Stimulated activated naive CD8-positive, alpha-beta T cell treated with anti-CD3 and anti-CD28 coated beads, Interleukin-15, amount 100 ng/mL, for 72 hours (primary cell): ENCODE measurements around the gene OTOP2.
A peak's percentile ranks its signal among the peaks of the same experiment; 100 is the strongest.
"Not testable (repeated sequence)": the region's sequence is repeated elsewhere in the genome, so short reads cannot be mapped to it uniquely, and the experiment has no call there.

Experiments used
- ATAC-seq: fragments of 150-1000 bp; cut with Tn5 transposase; 2 replicates; pipeline ENCODE4 v1.10.0; 2021; ENCODE audit warnings: mild to moderate bottlenecking, moderate library complexity
- DNase-seq, 2 donors: peaks; one replicate each; pipeline ENCODE4 v3.0.0; 2021 to 2022
- H3K27ac Mint-ChIP-seq, 2 donors: one replicate each; pipeline ENCODE4 v1.8.0; 2022; ENCODE audit warnings: mild to moderate bottlenecking in 2 of 2, mixed read lengths in 2 of 2, moderate library complexity in 2 of 2
- H3K27me3 Mint-ChIP-seq: one replicate; pipeline ENCODE4 v1.8.0; 2022; ENCODE audit warnings: mixed read lengths
- H3K4me1 Mint-ChIP-seq: one replicate; pipeline ENCODE4 v1.8.0; 2022; ENCODE audit warnings: mild to moderate bottlenecking, mixed read lengths
- H3K4me3 Mint-ChIP-seq, 2 donors: one replicate each; pipeline ENCODE4 v1.8.0; 2022; ENCODE audit warnings: mild to moderate bottlenecking in 2 of 2, mixed read lengths in 2 of 2, moderate library complexity in 1 of 2
- H3K9me3 Mint-ChIP-seq, 2 donors: one replicate each; pipeline ENCODE4 v1.8.0; 2022; ENCODE audit warnings: mixed read lengths in 2 of 2

The OTOP2 gene

GRCh38 chr17:74964988-74965622, 41.0 kb downstream of the OTOP2 start:
- H3K4me1 Mint-ChIP-seq: peaks cover 11% of the 10 kb centered on the region
- H3K4me3 Mint-ChIP-seq: no peak overlapping the region
- no peaks in the 10 kb centered on the region for H3K9me3 Mint-ChIP-seq
- peak overlapping the region in 1 of 2 donors; percentile 40 for H3K27ac Mint-ChIP-seq
- ATAC-seq (no peak), DNase-seq (no peak)
- no peaks in the 10 kb centered on the region for H3K27me3 Mint-ChIP-seq

GRCh38 chr17:74968361-74968780, 44.3 kb downstream of the OTOP2 start:
- no peaks in the 10 kb centered on the region for H3K9me3 Mint-ChIP-seq
- no peak for ATAC-seq
- H3K4me3 Mint-ChIP-seq: no peak overlapping the region
- peaks cover 15% of the 10 kb centered on the region for H3K4me1 Mint-ChIP-seq
- H3K27ac Mint-ChIP-seq: no peak overlapping the region
- peaks cover 19% of the 10 kb centered on the region for H3K27me3 Mint-ChIP-seq
- DNase-seq: no peak

- H3K9me3 Mint-ChIP-seq, DNase-seq, H3K4me3 Mint-ChIP-seq, ATAC-seq, H3K27ac Mint-ChIP-seq: not testable (repeated sequence)
- peaks cover 26% of the 10 kb centered on the region for H3K27me3 Mint-ChIP-seq
- peaks cover 15% of the 10 kb centered on the region for H3K4me1 Mint-ChIP-seq
Observed at GRCh38 chr17:74969501-74969900, 45.4 kb downstream of the OTOP2 start.

GRCh38 chr17:74970395-74970794, 46.3 kb downstream of the OTOP2 start:
- H3K27me3 Mint-ChIP-seq: peaks cover 31% of the 10 kb centered on the region
- DNase-seq (no peak), ATAC-seq (no peak)
- no peaks in the 10 kb centered on the region for H3K9me3 Mint-ChIP-seq
- H3K4me1 Mint-ChIP-seq: peaks cover 15% of the 10 kb centered on the region
- H3K27ac Mint-ChIP-seq: no peak overlapping the region
- H3K4me3 Mint-ChIP-seq: no peak overlapping the region

GRCh38 chr17:74971069-74971841, 47.2 kb downstream of the OTOP2 start:
- H3K9me3 Mint-ChIP-seq: no peaks in the 10 kb centered on the region
- DNase-seq (no peak), ATAC-seq (no peak)
- H3K4me1 Mint-ChIP-seq: peaks cover 15% of the 10 kb centered on the region
- H3K4me3 Mint-ChIP-seq: peak overlapping the region; percentile 86 to 88
- H3K27me3 Mint-ChIP-seq: peaks cover 31% of the 10 kb centered on the region
- H3K27ac Mint-ChIP-seq: peak overlapping the region in 1 of 2 donors; percentile 14

GRCh38 chr17:74971842-74972106, 47.7 kb downstream of the OTOP2 start:
- H3K27me3 Mint-ChIP-seq: peaks cover 31% of the 10 kb centered on the region
- H3K9me3 Mint-ChIP-seq: no peaks in the 10 kb centered on the region
- ATAC-seq: peak; percentile 32
- H3K27ac Mint-ChIP-seq: no peak overlapping the region
- peaks cover 15% of the 10 kb centered on the region for H3K4me1 Mint-ChIP-seq
- no peak for DNase-seq
- H3K4me3 Mint-ChIP-seq: peak overlapping the region; percentile 86 to 88

GRCh38 chr17:74972107-74972972, 48.3 kb downstream of the OTOP2 start, which contains the start of gene HID1:
Gene HID1, minus strand, starts transcription at chr17:74972759. Its CDS starts 103 bp downstream, at chr17:74972656.
- peak; percentile 62 to 65 for DNase-seq
- Mint-ChIP-seq H3K27ac (peak within 1 kb of the TSS in 1 of 2 donors; percentile 8), H3K9me3 (no peaks in the 10 kb centered on the region), H3K27me3 (peaks cover 31% of the 10 kb centered on the region), H3K4me1 (peaks cover 15% of the 10 kb centered on the region), H3K4me3 (peak within 1 kb of the TSS; percentile 86 to 88)
- ATAC-seq: peak; percentile 82

GRCh38 chr17:74972973-74973328, 48.9 kb downstream of the OTOP2 start:
- Mint-ChIP-seq H3K27me3 (peaks cover 31% of the 10 kb centered on the region), H3K4me3 (peak overlapping the region; percentile 86 to 88), H3K27ac (peak overlapping the region in 1 of 2 donors; percentile 8), H3K4me1 (peaks cover 15% of the 10 kb centered on the region), H3K9me3 (no peaks in the 10 kb centered on the region)
- ATAC-seq: no peak
- DNase-seq: no peak

GRCh38 chr17:74975943-74976342, 51.9 kb downstream of the OTOP2 start:
- no peak for ATAC-seq
- Mint-ChIP-seq H3K27me3 (peaks cover 29% of the 10 kb centered on the region), H3K4me1 (peaks cover 17% of the 10 kb centered on the region), H3K4me3 (no peak overlapping the region), H3K27ac (no peak overlapping the region), H3K9me3 (no peaks in the 10 kb centered on the region)
- no peak for DNase-seq

- Mint-ChIP-seq H3K27me3 (peaks cover 17% of the 10 kb centered on the region), H3K9me3 (no peaks in the 10 kb centered on the region), H3K4me1 (peaks cover 17% of the 10 kb centered on the region), H3K4me3 (no peak overlapping the region), H3K27ac (no peak overlapping the region)
- no peak for DNase-seq
- ATAC-seq: no peak
Observed at GRCh38 chr17:74977802-74978201, 53.7 kb downstream of the OTOP2 start.

GRCh38 chr17:74978240-74978639, 54.2 kb downstream of the OTOP2 start:
- Mint-ChIP-seq H3K9me3 (no peaks in the 10 kb centered on the region), H3K4me3 (no peak overlapping the region), H3K27me3 (peaks cover 12% of the 10 kb centered on the region), H3K4me1 (peaks cover 13% of the 10 kb centered on the region), H3K27ac (no peak overlapping the region)
- no peak for ATAC-seq
- no peak for DNase-seq

GRCh38 chr17:74979408-74980146, 55.5 kb downstream of the OTOP2 start:
- Mint-ChIP-seq H3K9me3 (no peaks in the 10 kb centered on the region), H3K4me3 (no peak overlapping the region), H3K4me1 (peaks cover 12% of the 10 kb centered on the region), H3K27ac (no peak overlapping the region), H3K27me3 (peaks cover 4% of the 10 kb centered on the region)
- DNase-seq (no peak), ATAC-seq (no peak)

- no peak overlapping the region for H3K27ac Mint-ChIP-seq
- H3K4me3 Mint-ChIP-seq: peak overlapping the region; percentile 84 to 88
- DNase-seq (no peak), ATAC-seq (peak; percentile 58)
- H3K27me3 Mint-ChIP-seq: peaks cover 14% of the 10 kb centered on the region
- H3K9me3 Mint-ChIP-seq: no peaks in the 10 kb centered on the region
- H3K4me1 Mint-ChIP-seq: peaks cover 14% of the 10 kb centered on the region
Observed at GRCh38 chr17:74981318-74981978, 57.4 kb downstream of the OTOP2 start.

- peak; percentile 98 for ATAC-seq
- DNase-seq: peak; percentile 71 to 80
- H3K4me3 Mint-ChIP-seq: peak overlapping the region; percentile 84 to 88
- H3K27ac Mint-ChIP-seq: peak overlapping the region in 1 of 2 donors; percentile 42
- H3K9me3 Mint-ChIP-seq: no peaks in the 10 kb centered on the region
- H3K4me1 Mint-ChIP-seq: peaks cover 21% of the 10 kb centered on the region
- peaks cover 21% of the 10 kb centered on the region for H3K27me3 Mint-ChIP-seq
Observed at GRCh38 chr17:74981979-74982662, 58.0 kb downstream of the OTOP2 start.
